Neural progenitor cell (in vitro differentiated cells): ENCODE results near the gene PRIMA1.

Experiments used
- CTCF ChIP-seq: fragments of 200-600 bp; sonication (generic); IDR thresholded peaks from 2 replicates; pipeline ENCODE4 v1.5.1; 2017; ENCODE audit warnings: antibody characterized with exemption, mild to moderate bottlenecking
- EZH2 ChIP-seq: fragments of 200-600 bp; sonication (generic); IDR thresholded peaks from 2 replicates; pipeline ENCODE4 v1.6.1; 2017; ENCODE audit warnings: antibody characterized with exemption, mild to moderate bottlenecking, moderate library complexity

GRCh38 chr14:93720076-93720815, 68.0 kb downstream of the PRIMA1 start:
- no peak for TF ChIP-seq CTCF
- no peak for TF ChIP-seq EZH2
